Osteocyte (in vitro differentiated cells): ENCODE data around the gene SERTM1. TPM values are rescaled to one million over a fixed set of nuclear protein-coding genes. Genes with fewer than 3 reads are reported as not detected.

ENCODE experiments used
- DNase-seq: peaks from one replicate; pipeline ENCODE4 v3.0.0; 2021; ENCODE audit warnings: mixed read lengths; ENCODE audit not compliant: unreplicated experiment; ENCODE audit errors: extremely low spot score
- H3K27ac Mint-ChIP-seq: one replicate; pipeline ENCODE4 v1.8.0; 2021; ENCODE audit warnings: mild to moderate bottlenecking, mixed read lengths; ENCODE audit not compliant: unreplicated experiment
- H3K27me3 Mint-ChIP-seq: one replicate; pipeline ENCODE4 v1.8.0; 2021; ENCODE audit warnings: mixed read lengths; ENCODE audit not compliant: unreplicated experiment
- H3K36me3 Mint-ChIP-seq: one replicate; pipeline ENCODE4 v1.8.0; 2021; ENCODE audit warnings: mixed read lengths; ENCODE audit not compliant: unreplicated experiment
- H3K4me1 Mint-ChIP-seq: one replicate; pipeline ENCODE4 v1.8.0; 2021; ENCODE audit warnings: mixed read lengths; ENCODE audit not compliant: unreplicated experiment
- H3K4me3 Mint-ChIP-seq: one replicate; pipeline ENCODE4 v1.8.0; 2021; ENCODE audit warnings: mild to moderate bottlenecking, moderate library complexity, mixed read lengths; ENCODE audit not compliant: unreplicated experiment
- H3K9me3 Mint-ChIP-seq: one replicate; pipeline ENCODE4 v1.8.0; 2021; ENCODE audit warnings: mixed read lengths; ENCODE audit not compliant: unreplicated experiment
- long read RNA-seq: library from polyadenylated mRNA; unstranded; transcript quantifications from one replicate; pipeline ENCODE4 v2.0.0, GENCODE V29; 2021
- total RNA-seq: library from RNA; stranded (reverse); gene quantifications from 2 replicates; pipeline ENCODE4 v1.2.1, GENCODE V29; 2021
- TF ChIP-seq, protein P1 (sequence below): fragments of 200-600 bp; sonication (generic); IDR thresholded peaks from 2 replicates; pipeline ENCODE4 v1.5.0; 2021; ENCODE audit warnings: antibody characterized with exemption, mild to moderate bottlenecking, moderate library complexity

SERTM1 gene
- total RNA-seq, result not detected in 2 replicates
- long read RNA-seq, result 0 reads

DNA sequence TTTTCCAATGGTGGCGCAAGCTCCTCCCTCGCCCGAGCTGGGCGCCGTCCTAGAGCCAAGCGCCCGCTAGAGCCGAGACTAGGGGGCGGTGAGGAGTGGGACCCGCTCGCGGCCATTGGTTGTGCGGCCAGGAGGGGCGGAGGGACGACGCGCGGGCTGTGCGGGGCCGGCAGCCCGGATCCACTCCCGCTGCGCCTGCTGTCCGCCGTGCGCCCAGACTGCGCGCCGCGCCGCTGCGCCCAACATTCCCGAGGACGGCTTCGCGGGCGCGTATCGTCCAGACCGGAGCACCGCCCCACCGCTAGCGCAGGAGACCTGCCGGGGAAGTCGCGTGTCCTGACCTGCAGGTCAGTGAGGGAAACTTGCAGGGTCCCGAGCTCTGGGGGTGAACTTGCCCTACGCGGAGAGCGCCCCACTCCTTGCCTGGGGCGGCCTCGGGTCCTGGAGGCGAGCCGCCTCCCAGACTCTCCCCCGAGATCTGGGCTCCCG lies at the start of gene SERTM1:
SERTM1 (plus strand) TSS at position 183 of the 489 bp plus-strand sequence. CDS start 21,059 bp downstream, outside the sequence.
- no peak for DNase-seq
- Mint-ChIP-seq H3K27me3 (peaks cover 63% of the 10 kb centered on the region), H3K27ac (no peak within 1 kb of the TSS), H3K4me3 (peak within 1 kb of the TSS; percentile 57), H3K36me3 (no peaks in the 10 kb centered on the region), H3K9me3 (no peaks in the 10 kb centered on the region), H3K4me1 (peaks cover 7% of the 10 kb centered on the region)
- TF ChIP-seq, protein P1, sequence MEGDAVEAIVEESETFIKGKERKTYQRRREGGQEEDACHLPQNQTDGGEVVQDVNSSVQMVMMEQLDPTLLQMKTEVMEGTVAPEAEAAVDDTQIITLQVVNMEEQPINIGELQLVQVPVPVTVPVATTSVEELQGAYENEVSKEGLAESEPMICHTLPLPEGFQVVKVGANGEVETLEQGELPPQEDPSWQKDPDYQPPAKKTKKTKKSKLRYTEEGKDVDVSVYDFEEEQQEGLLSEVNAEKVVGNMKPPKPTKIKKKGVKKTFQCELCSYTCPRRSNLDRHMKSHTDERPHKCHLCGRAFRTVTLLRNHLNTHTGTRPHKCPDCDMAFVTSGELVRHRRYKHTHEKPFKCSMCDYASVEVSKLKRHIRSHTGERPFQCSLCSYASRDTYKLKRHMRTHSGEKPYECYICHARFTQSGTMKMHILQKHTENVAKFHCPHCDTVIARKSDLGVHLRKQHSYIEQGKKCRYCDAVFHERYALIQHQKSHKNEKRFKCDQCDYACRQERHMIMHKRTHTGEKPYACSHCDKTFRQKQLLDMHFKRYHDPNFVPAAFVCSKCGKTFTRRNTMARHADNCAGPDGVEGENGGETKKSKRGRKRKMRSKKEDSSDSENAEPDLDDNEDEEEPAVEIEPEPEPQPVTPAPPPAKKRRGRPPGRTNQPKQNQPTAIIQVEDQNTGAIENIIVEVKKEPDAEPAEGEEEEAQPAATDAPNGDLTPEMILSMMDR, result no peak

- Mint-ChIP-seq H3K27ac (no peak overlapping the region), H3K27me3 (no peaks in the 10 kb centered on the region), H3K4me3 (no peak overlapping the region), H3K9me3 (peaks cover 4% of the 10 kb centered on the region), H3K4me1 (no peaks in the 10 kb centered on the region), H3K36me3 (no peaks in the 10 kb centered on the region)
- TF ChIP-seq, protein P1, result no peak
- DNase-seq, result no peak
Observed at GRCh38 chr13:36628377-36629056, 45.3 kb upstream of the SERTM1 start.

DNA sequence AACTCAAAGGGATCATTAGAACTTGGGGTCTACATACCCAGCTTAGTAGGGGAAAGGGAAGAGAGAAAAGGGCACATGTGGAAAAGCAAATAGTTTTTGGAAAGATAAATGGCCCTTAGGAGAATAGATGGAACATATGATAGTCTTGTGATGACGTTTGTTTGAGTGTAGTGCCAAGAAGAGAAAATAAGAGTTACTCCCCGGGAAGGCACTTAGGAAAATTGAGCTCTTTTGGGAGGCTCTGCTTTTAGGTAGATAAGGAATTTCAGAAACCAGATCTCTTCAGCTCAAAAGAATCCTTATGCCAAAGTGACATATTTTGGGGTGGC lies 44.8 kb upstream of the SERTM1 start:
- Mint-ChIP-seq H3K27me3 (no peaks in the 10 kb centered on the region), H3K9me3 (peaks cover 4% of the 10 kb centered on the region), H3K4me1 (no peaks in the 10 kb centered on the region), H3K4me3 (no peak overlapping the region), H3K27ac (no peak overlapping the region), H3K36me3 (no peaks in the 10 kb centered on the region)
- TF ChIP-seq, protein P1, result no peak
- no peak for DNase-seq

GRCh38 chr13:36630181-36630803 lies 43.5 kb upstream of the SERTM1 start:
- Mint-ChIP-seq H3K27me3 (no peaks in the 10 kb centered on the region), H3K27ac (no peak overlapping the region), H3K4me1 (no peaks in the 10 kb centered on the region), H3K4me3 (no peak overlapping the region), H3K36me3 (no peaks in the 10 kb centered on the region), H3K9me3 (peaks cover 4% of the 10 kb centered on the region)
- TF ChIP-seq, protein P1, result no peak
- DNase-seq, result no peak

DNA sequence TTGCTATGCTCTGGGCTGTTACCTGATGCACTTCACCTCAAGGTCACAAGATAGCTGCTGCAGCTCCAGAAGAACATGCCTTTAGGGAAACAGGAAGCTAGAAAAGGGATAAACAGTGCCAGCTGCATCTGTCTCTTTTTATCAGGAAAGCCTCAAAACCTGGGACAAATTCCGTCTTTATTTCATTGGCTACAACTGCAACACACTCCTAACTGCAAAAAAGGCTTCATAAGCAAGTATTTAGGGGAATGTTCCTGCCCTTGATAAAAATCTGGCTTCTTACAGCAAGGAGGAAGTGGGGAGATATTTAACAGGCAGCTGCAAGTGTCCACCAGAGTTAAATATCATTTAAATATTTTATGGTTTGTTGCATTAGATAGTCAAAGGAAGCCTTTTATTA lies 34.2 kb upstream of the SERTM1 start:
- no peak for DNase-seq
- Mint-ChIP-seq H3K4me3 (no peak overlapping the region), H3K27me3 (no peaks in the 10 kb centered on the region), H3K27ac (no peak overlapping the region), H3K4me1 (no peaks in the 10 kb centered on the region), H3K9me3 (no peaks in the 10 kb centered on the region), H3K36me3 (no peaks in the 10 kb centered on the region)
- TF ChIP-seq, protein P1, result no peak
